HG02798 (cell line): ENCODE results near the gene C1orf146.
"Not testable (repeated sequence)": the region's sequence is repeated elsewhere in the genome, so short reads cannot be mapped to it uniquely, and the experiment has no call there.

Experiments
- ATAC-seq: cut with Tn5 transposase; IDR thresholded peaks from one replicate; pipeline ENCODE4 v1.9.1; 2021; ENCODE audit warnings: mild to moderate bottlenecking; ENCODE audit not compliant: unreplicated experiment, poor library complexity

The C1orf146 gene

GRCh38 chr1:92262516-92262915 is 44.8 kb downstream of the C1orf146 start:
- ATAC-seq: no peak

- no peak for ATAC-seq
Measured at GRCh38 chr1:92273039-92273438, 55.3 kb downstream of the C1orf146 start.

- no peak for ATAC-seq
Measured at GRCh38 chr1:92274939-92275338, 57.2 kb downstream of the C1orf146 start.

GRCh38 chr1:92276082-92276481 is 58.4 kb downstream of the C1orf146 start:
- ATAC-seq: no peak

GRCh38 chr1:92277105-92277723 is 59.5 kb downstream of the C1orf146 start:
- ATAC-seq: no peak

- ATAC-seq: not testable (repeated sequence)
Measured at GRCh38 chr1:92279781-92280180, 62.1 kb downstream of the C1orf146 start.

- not testable (repeated sequence) for ATAC-seq
Measured at GRCh38 chr1:92281411-92281810, 63.7 kb downstream of the C1orf146 start.

- ATAC-seq: no peak
Measured at GRCh38 chr1:92291372-92291999, 73.8 kb downstream of the C1orf146 start.
